NCI-H2171 treated with DMSO at 0.1 percent for 48 hours (cell line): ENCODE measurements around the gene TMED8.
A peak's percentile ranks its signal among the peaks of the same experiment; 100 is the strongest.
"Not testable (repeated sequence)": the region's sequence is repeated elsewhere in the genome, so short reads cannot be mapped to it uniquely, and the experiment has no call there.

Experiments used
- DNase-seq: peaks from one replicate; lab custom pipeline; 2025; lab: John Stamatoyannopoulos, UW

Gene TMED8

DNA sequence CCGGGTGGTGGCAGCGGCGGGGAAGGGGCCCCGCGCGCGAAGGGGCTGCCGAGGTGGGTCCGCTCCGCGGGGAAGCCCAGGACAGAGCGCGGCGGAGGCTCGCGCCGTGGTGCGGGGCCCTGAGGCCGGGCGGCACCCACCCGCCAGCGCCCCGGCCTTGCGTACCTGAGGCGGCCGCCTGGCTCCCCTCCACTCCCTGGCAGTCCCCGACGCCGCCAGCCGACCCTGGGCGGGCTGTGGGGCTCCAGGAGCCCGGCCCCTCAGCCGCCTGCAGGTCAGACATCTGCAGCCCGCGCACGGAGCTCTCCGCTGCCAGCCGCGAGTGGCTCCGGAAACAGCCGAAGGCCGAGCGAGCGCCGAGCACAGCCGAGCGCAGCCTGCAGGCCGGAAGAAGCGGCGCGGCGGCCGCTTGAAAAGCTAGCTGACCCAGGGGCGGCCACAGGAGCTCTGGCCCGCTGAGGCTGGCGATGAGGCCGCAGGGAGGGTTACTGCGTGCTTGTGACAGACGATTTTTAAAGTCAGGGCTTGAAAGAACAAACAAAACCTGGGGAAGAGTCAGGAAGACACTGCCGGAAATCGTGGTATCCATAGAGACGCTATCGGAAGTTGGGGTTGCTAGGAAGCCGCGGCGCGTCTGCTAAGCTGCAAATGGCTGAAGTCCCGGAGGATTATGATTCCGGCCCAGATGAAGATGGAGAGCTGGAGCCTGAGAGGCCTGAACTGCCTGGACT, at the start of gene TMED8, which contains the start of gene SAMD15:
TSS of gene TMED8 (minus strand) at position 324 of the 731 bp plus-strand sequence. CDS start at position 283, 41 bp downstream.
TSS of gene SAMD15 (plus strand) at position 609 of the 731 bp plus-strand sequence. CDS start at position 649, 40 bp downstream.
- DNase-seq = peak; percentile 94

GRCh38 chr14:77426396-77426795, 49.5 kb upstream of the TMED8 start:
- no peak for DNase-seq

DNA sequence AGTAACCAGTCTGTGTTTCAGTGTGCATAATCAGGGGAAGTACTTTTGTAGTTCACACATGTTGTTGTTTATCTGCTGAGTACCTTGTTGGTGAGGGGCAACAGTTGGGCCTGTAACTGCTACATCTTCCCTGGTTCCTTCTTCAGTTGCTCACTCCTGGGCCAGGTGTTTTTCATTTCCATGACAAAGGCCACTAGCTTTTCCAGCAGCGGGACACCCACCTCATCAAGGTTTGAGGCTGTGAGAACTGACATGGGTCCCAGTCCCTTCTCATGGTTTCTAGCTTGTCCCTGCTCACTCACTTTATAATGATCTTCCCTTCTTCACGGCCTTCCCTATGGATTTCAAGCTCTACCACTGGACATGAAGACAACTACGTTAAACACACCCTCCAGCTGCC, 48.0 kb upstream of the TMED8 start:
- no peak for DNase-seq

- no peak for DNase-seq
These were observed 46.5 kb upstream of the TMED8 start, which contains the start of gene NOXRED1 for GRCh38 chr14:77423423-77423822. NOXRED1 (minus strand) TSS chr14:77423523; CDS start chr14:77422889, 634 bp downstream.

- DNase-seq = no peak
These were observed 44.3 kb upstream of the TMED8 start for GRCh38 chr14:77421201-77421600.

DNA sequence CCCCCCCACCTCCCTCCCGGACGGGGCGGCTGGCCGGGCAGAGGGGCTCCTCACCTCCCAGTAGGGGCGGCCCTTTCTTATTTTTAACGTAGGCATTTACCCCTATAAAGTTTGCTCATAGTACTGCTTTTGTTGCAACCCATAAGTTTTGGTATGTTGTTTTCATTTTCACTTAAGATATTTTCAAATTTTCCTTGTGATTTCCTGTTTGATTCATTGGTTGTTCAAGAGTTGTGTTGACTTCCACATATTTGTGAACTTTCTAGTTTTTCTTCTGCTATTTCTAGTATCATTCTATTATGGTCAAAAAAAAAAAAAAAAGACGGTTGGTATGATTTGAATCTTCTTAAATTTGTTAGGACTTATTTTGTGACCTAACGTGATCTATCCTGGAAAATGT, 39.9 kb upstream of the TMED8 start:
- no peak for DNase-seq

- not testable (repeated sequence) for DNase-seq
These were observed 39.2 kb upstream of the TMED8 start for GRCh38 chr14:77416098-77416497.

DNA sequence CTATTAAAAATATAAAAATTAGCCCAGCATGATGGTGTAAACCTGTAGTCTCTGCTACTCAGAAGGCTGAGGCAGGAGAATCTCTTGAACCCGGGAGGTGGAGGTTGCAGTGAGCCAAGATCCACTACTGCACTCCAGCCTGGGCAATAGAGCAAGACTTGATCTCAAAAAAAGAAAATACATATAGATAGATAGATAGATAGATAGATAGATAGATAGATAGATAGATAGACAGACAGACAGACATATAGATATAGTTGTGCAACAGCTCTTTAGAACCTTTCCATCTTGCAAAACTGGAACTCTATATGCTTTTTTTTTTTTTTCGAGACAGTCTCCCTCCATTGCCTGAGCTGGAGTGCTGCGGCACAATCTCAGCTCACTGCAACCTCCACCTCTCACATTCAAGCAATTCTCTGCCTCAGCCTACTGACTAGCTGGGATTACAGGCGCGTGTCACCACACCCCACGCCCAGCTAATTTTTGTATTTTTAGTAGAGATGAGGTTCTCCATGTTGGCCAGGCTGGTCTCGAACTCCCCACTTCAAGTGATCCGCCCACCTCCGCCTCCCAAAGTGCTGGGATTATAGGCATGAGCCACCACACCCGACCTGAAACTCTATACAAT, 38.6 kb upstream of the TMED8 start:
- not testable (repeated sequence) for DNase-seq

- peak; percentile 14 for DNase-seq
These were observed 32.2 kb upstream of the TMED8 start for GRCh38 chr14:77409131-77409533.

DNA sequence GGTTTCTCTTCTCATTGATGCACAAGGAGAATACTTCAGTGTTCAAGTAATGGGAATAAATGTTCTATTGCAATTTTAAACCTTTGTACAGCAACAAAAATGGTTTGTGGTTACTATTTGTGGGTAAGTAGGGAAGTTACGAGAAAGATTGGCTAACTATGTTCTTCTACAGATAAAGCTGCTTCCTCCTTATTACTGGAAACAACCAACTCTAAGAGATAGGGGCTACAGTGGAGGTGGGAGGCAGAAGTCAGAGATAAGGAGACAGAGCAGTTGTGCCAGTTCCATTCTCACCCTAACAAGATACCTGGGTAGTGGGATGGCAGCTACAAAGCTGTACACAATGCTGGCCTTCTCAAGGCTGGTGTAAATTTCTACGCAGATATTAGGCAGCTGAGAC, 30.3 kb upstream of the TMED8 start:
- DNase-seq = no peak

GRCh38 chr14:77406718-77407117, 29.8 kb upstream of the TMED8 start:
- no peak for DNase-seq

- DNase-seq = no peak
These were observed 29.2 kb upstream of the TMED8 start for GRCh38 chr14:77406086-77406485.

GRCh38 chr14:77403768-77404167, 26.9 kb upstream of the TMED8 start:
- DNase-seq = no peak

GRCh38 chr14:77400216-77400615, 23.3 kb upstream of the TMED8 start:
- no peak for DNase-seq

DNA sequence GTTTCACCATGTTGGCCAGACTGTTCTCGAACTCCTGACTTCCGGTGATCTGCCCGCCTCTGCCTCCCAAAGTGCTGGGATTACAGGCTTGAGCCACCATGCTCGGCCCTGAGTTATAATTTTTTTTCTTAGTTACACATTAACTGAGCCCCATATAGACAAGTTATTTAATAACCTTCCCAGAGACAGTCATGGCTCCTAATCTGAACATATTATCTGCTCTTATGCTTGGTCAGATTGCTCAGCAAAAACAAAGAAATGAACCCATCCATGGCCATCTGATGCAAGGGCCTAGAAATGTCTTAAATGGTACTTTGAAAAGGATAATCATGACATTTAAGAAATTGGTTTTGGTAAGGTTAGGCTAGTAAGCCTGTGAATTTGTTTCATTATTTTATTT, 13.3 kb upstream of the TMED8 start:
- no peak for DNase-seq

- DNase-seq = no peak
These were observed 1.8 kb upstream of the TMED8 start for GRCh38 chr14:77378701-77379100.

GRCh38 chr14:77377502-77377844, 579 bp upstream of the TMED8 start:
- DNase-seq = no peak

GRCh38 chr14:77375973-77376770, 722 bp downstream of the TMED8 start:
- peak; percentile 52 for DNase-seq

- DNase-seq = no peak
These were observed 1.5 kb downstream of the TMED8 start for GRCh38 chr14:77375164-77375950.

- DNase-seq = peak; percentile 15
These were observed 4.5 kb downstream of the TMED8 start for GRCh38 chr14:77372304-77372841.

DNA sequence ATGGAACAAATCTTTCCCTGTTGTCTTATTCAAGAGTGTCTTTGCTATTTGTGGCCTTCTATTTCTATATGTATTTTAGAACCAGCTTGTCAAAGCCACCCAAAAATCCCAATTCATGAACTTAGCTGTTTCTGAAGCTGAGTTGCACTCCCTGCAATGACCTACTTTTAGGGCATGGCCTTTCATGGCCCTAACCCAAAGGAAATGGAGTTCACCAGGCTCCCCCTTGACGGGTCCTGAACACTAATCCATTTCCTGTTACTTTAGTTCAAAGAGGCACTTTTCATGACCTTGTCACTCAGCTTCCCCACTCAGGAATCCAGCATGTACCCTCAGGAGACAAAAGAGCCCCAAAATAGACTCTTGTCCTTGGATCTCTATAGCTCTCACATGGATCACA, 7.6 kb downstream of the TMED8 start:
- DNase-seq = no peak

DNA sequence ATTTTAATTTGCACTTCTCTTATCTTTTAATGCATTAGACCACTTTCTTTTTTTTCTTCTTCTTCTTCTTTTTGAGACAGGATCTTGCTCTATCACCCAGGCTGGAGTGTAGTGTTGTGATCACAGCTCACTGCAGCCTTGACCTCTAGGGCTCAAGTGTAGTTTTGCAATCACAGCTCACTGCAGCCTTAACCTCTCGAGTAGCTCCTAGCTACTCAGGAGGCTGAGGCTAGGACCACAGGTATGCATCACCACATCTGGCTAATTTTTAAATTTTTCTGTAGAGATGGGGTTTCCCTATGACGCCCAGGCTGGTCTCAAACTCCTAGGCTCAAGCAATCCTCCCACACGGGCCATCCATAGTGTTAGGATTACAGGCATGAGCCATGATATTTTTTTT, 12.7 kb downstream of the TMED8 start:
- no peak for DNase-seq
